ENCODE measurements around the gene AQP3. TPM values are rescaled to one million over a fixed set of nuclear protein-coding genes. Genes with fewer than 3 reads are reported as not detected.
"Not testable (repeated sequence)": the region's sequence is repeated elsewhere in the genome, so short reads cannot be mapped to it uniquely, and the experiment has no call there.

AQP3 gene
- total and polyA plus RNA-seq, 2 experiments from 2014 or later: 0.29 TPM; not detected in 1

DNA sequence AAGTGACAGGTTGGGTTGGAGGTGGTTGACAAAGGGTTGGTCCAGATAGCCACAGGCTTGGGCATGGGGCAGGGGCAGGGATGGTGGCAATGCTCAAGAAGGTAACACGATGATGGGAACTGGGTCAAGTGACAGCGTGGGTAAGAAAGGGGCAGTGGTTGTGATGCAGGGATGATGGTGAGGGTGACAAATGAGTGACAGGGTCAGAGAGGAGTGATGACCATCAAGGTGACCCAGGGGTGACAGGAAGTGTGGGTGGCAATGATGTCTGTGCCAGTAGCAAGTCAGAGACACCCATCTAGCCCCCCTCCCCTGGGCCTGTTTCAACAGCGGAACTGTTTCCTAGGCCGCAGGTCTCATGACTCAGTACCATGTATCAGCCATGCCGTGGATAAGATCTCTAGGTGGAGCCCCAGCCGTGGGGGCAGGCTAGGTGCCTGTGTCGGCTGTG is 20.5 kb downstream of the AQP3 start:
- DNase-seq: no peak
- peaks cover 10% of the 10 kb centered on the region for H3K4me1 ChIP-seq (ENCODE audit: insufficient read depth)
- H3F3A ChIP-seq (ENCODE audit: insufficient read depth): peaks cover 13% of the 10 kb centered on the region; the same call in 1 of the 2 replicates
- H3K4me3 ChIP-seq: no peak overlapping the region
- H3K9me2 ChIP-seq (ENCODE audit: insufficient read depth): no peaks in the 10 kb centered on the region
- no peaks in the 10 kb centered on the region for H3K79me2 ChIP-seq (ENCODE audit: insufficient read depth)
- H3K27ac ChIP-seq: no peak overlapping the region
- H4K20me1 ChIP-seq (ENCODE audit: insufficient read depth): no peaks in the 10 kb centered on the region
- no peaks in the 10 kb centered on the region for H3K9me3 ChIP-seq (ENCODE audit: low read depth)
- H2AFZ ChIP-seq: no peak overlapping the region
- H3K9ac ChIP-seq: no peak overlapping the region
- H3K27me3 ChIP-seq (replicated peaks; ENCODE audit: insufficient read depth): no peaks in the 10 kb centered on the region
- 88 to 91% methylated on average over 7 of the region's 7 CpGs for WGBS, 2 experiments (ENCODE audit: low coverage in 1 of 2, low lambda C conversion rate in 2 of 2, missing lambda C conversion rate in 2 of 2)
- no peaks in the 10 kb centered on the region for H3K36me3 ChIP-seq (ENCODE audit: low read depth)
- no peak overlapping the region for H3K4me2 ChIP-seq (ENCODE audit: unreplicated experiment)
- in situ Hi-C loops (cut with MboI): no loop called here
- TF ChIP-seq EZH2phosphoT487 (IDR thresholded peaks at IDR 0.05; ENCODE audit: insufficient read depth, low read depth): no peak
- TF ChIP-seq EZH2 (IDR thresholded peaks at IDR 0.05; ENCODE audit: insufficient read depth, poor library complexity, severe bottlenecking): no peak

DNA sequence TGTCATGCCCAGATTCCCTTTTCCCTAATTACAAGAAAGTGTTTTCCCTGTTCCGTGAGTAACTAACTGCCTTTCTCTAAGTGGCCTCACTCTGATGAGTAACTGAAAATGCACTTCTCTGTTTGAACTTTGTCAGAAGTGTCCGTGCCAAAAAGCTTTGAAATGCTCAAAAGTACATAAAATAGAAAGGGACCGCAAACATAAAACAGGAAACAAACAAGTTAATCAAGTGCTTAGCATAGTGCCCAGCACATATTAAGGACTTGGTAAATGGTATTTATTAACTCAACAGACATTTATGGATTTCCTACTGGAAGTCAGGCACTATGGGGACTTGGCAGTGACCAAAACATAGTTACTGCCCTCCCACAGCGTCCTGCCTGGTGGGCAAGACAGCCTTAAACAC is 22.3 kb downstream of the AQP3 start:
- Histone ChIP-seq H3K9ac (no peak overlapping the region), H3K4me2 (ENCODE audit: unreplicated experiment) (no peak overlapping the region), H3K4me3 (no peak overlapping the region), H3K27me3 (replicated peaks; ENCODE audit: insufficient read depth) (no peaks in the 10 kb centered on the region), H2AFZ (no peak overlapping the region), H3K9me2 (ENCODE audit: insufficient read depth) (no peaks in the 10 kb centered on the region), H3K9me3 (ENCODE audit: low read depth) (no peaks in the 10 kb centered on the region), H3K4me1 (ENCODE audit: insufficient read depth) (peaks cover 5% of the 10 kb centered on the region; the same call in 1 of the 2 replicates), H4K20me1 (ENCODE audit: insufficient read depth) (no peaks in the 10 kb centered on the region), H3K27ac (no peak overlapping the region), H3F3A (ENCODE audit: insufficient read depth) (peaks cover 13% of the 10 kb centered on the region; the same call in 1 of the 2 replicates), H3K79me2 (ENCODE audit: insufficient read depth) (no peaks in the 10 kb centered on the region), H3K36me3 (ENCODE audit: low read depth) (no peaks in the 10 kb centered on the region)
- TF ChIP-seq EZH2phosphoT487 (IDR thresholded peaks at IDR 0.05; ENCODE audit: insufficient read depth, low read depth): no peak
- in situ Hi-C loops (cut with MboI): no loop called here
- DNase-seq: peak; percentile 52
- WGBS, 2 experiments (ENCODE audit: low coverage in 1 of 2, low lambda C conversion rate in 2 of 2, missing lambda C conversion rate in 2 of 2): 64 to 67% methylated on average over 4 of the region's 4 CpGs

DNA sequence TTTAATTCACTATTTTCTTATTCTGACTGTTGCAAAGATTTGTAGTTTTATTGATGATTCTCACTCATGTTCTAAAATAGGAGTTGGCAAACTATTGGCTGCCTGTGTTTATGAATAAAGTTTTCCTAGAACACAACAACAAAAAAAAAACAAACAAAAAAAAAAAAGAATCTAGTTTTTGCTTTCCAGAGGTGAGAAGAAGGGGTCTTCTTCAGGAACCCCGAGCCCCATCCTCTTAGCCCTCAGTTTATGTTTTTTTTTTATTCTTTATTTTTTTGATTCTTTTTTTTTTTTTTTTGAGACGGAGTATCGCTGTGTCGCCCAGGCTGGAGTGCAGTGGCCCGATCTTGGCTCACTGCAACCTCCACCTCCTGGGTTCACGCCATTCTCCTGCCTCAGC is 22.9 kb downstream of the AQP3 start:
- H3K27ac ChIP-seq; H3F3A ChIP-seq (ENCODE audit: insufficient read depth); H3K4me2 ChIP-seq (ENCODE audit: unreplicated experiment); H2AFZ ChIP-seq; H3K4me3 ChIP-seq; H3K79me2 ChIP-seq (ENCODE audit: insufficient read depth); H4K20me1 ChIP-seq (ENCODE audit: insufficient read depth); H3K4me1 ChIP-seq (ENCODE audit: insufficient read depth); H3K9me2 ChIP-seq (ENCODE audit: insufficient read depth); H3K9ac ChIP-seq; H3K27me3 ChIP-seq (replicated peaks; ENCODE audit: insufficient read depth); DNase-seq; H3K36me3 ChIP-seq (ENCODE audit: low read depth); in situ Hi-C loops (cut with MboI); H3K9me3 ChIP-seq (ENCODE audit: low read depth): not testable (repeated sequence)
- 83 to 86% methylated on average over 6 of the region's 6 CpGs for WGBS, 2 experiments (ENCODE audit: low coverage in 1 of 2, low lambda C conversion rate in 2 of 2, missing lambda C conversion rate in 2 of 2)

GRCh38 chr9:33424043-33424442 is 23.4 kb downstream of the AQP3 start:
- H3K27me3 ChIP-seq (replicated peaks; ENCODE audit: insufficient read depth); H4K20me1 ChIP-seq (ENCODE audit: insufficient read depth): not testable (repeated sequence)

GRCh38 chr9:33419708-33420303 is 27.6 kb downstream of the AQP3 start:
- no peak overlapping the region for H3K4me3 ChIP-seq
- no peak overlapping the region for H3K27ac ChIP-seq
- H3K9me2 ChIP-seq (ENCODE audit: insufficient read depth): no peaks in the 10 kb centered on the region
- H3K79me2 ChIP-seq (ENCODE audit: insufficient read depth): no peaks in the 10 kb centered on the region
- TF ChIP-seq EZH2phosphoT487 (IDR thresholded peaks at IDR 0.05; ENCODE audit: insufficient read depth, low read depth): no peak
- no peak for TF ChIP-seq EZH2 (IDR thresholded peaks at IDR 0.05; ENCODE audit: insufficient read depth, poor library complexity, severe bottlenecking)
- no peak for DNase-seq
- H3F3A ChIP-seq (ENCODE audit: insufficient read depth): peaks cover under 1% of the 10 kb centered on the region; the same call in 1 of the 2 replicates
- no peaks in the 10 kb centered on the region for H4K20me1 ChIP-seq (ENCODE audit: insufficient read depth)
- in situ Hi-C loops (cut with MboI): no loop called here
- H3K36me3 ChIP-seq (ENCODE audit: low read depth): no peaks in the 10 kb centered on the region
- H3K27me3 ChIP-seq (replicated peaks; ENCODE audit: insufficient read depth): no peaks in the 10 kb centered on the region
- H3K4me2 ChIP-seq (ENCODE audit: unreplicated experiment): no peak overlapping the region
- WGBS, 2 experiments (ENCODE audit: low coverage in 1 of 2, low lambda C conversion rate in 2 of 2, missing lambda C conversion rate in 2 of 2): 64 to 67% methylated on average over 9 to 10 of the region's 10 CpGs
- peaks cover under 1% of the 10 kb centered on the region; the same call in 1 of the 2 replicates for H3K4me1 ChIP-seq (ENCODE audit: insufficient read depth)
- H2AFZ ChIP-seq: no peak overlapping the region
- no peak overlapping the region for H3K9ac ChIP-seq
- H3K9me3 ChIP-seq (ENCODE audit: low read depth): no peaks in the 10 kb centered on the region

More at GRCh38 chr9:33424043-33424442, 23.4 kb downstream of the AQP3 start:
- WGBS, 2 experiments (ENCODE audit: low coverage in 1 of 2, low lambda C conversion rate in 2 of 2, missing lambda C conversion rate in 2 of 2): 59 to 79% methylated on average over 4 to 7 of the region's 7 CpGs
- H3K9me2 ChIP-seq (ENCODE audit: insufficient read depth); H3F3A ChIP-seq (ENCODE audit: insufficient read depth); H3K4me3 ChIP-seq; H3K9me3 ChIP-seq (ENCODE audit: low read depth); H3K4me2 ChIP-seq (ENCODE audit: unreplicated experiment); H3K79me2 ChIP-seq (ENCODE audit: insufficient read depth); H3K27ac ChIP-seq; H3K9ac ChIP-seq; DNase-seq; H3K36me3 ChIP-seq (ENCODE audit: low read depth); H2AFZ ChIP-seq; H3K4me1 ChIP-seq (ENCODE audit: insufficient read depth); in situ Hi-C loops (cut with MboI): not testable (repeated sequence)

Data from GM23248 (cell line).